HG02884 (cell line): ENCODE results near the gene TMEM213.

ENCODE experiments used
- ATAC-seq: cut with Tn5 transposase; IDR thresholded peaks from one replicate; pipeline ENCODE4 v1.9.1; 2021; ENCODE audit warnings: mild to moderate bottlenecking, moderate library complexity; ENCODE audit not compliant: unreplicated experiment

Gene TMEM213

DNA sequence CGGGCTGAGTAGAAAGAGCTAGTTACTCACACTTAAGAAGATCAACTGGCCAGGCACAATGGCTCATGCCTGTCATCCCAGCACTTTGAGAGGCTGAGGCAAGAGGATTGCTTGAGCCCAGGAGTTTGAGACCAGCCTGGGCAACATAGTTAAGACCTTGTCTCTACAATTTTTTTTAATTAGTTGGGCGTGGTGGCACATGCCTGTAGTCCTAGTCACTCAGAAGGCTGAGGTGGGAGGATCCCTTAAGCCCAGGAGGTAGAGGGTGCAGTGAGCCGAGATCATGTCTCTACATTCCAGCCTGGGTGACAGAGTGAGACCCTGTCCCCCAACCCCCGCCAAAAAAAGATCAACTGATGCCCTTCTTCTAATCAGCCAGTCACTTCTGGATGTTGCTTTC, 74.8 kb downstream of the TMEM213 start:
- ATAC-seq, result no peak

DNA sequence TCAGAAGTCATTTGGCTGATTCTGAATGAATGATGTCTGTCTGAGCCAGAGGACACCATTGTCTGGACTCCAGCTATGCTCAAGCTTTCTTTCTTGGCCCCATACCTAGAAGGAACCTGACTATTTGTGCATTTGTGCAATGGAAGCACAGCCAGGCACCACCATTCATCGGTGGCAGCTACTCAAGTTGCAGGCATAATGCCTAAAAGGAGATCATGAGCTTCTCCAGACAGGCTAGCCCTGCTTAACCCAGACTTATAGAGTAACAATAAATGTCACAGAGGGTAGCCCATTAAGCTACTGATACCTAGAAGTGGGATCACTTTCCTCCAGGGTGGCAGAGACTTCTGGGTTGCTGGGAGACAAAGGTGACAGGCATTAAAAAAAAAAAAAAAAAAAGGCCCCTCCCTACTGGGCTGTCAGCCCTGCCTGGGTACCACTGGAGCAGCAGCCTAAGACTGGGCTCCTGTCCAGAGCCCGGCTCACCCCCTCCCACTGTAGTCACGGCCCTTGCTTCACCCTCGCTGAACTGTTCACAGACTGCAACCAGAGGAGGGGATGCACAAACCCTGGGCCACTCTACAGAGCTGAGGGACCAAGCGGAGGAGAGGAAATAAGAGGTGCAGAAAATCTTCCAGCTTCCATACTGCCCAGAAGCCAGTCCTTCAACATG, 75.6 kb downstream of the TMEM213 start:
- ATAC-seq, result no peak

DNA sequence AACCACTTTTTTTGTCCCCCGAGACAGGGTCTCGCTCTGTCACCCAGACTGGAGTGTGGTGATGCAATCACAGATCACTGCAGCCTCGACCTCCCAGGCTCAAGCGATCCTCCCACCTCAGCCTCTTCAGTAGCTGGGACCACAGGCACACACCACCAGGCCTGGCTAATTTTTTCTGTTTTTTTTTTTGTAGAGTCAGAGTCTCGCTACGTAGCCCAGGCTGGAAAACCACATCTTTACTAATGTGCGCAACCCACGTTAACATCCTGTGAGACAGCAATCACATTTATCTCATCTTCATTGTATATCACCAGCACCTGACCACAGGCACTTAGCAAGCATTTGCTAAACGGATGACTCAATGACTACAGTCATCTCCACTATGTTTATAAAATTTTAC, 78.0 kb downstream of the TMEM213 start:
- ATAC-seq, result no peak

DNA sequence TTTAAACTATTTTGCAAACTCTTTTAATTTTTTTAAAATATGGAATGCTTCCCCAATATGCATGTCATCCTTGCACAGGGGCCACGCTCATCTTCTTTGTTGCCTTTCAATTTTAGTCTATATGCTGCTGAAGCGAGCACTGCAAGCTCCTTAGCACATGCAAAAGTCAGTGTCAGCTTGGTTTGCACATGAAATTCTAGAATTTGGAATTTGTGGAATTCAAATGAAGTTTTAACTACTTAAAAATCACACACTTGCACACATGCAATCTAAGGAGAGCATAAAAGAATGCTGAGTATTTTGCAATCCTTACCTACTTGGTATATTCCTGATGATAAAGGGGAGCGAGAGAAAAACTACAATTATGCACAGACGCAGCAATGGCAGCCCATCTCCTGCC, 78.5 kb downstream of the TMEM213 start:
- no peak for ATAC-seq

DNA sequence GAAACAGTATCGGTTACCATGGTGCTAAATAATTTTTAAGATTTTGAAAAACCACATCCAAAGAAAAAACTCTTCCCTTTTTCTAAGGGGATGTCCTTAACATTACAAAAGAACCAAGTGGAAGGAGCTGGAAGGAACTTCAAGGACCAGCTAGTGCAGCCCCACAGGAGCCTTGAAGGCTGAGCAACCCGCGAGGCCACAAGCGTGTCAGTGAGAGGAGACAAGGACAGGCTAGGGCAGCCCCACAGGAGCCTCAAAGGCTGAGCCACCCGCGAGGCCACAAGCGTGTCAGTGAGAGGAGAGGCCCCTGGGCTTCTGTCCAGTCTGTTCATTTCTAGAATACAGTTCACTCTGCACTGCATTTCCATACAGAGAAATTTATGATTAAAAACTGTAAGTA, 80.3 kb downstream of the TMEM213 start:
- ATAC-seq, result no peak

DNA sequence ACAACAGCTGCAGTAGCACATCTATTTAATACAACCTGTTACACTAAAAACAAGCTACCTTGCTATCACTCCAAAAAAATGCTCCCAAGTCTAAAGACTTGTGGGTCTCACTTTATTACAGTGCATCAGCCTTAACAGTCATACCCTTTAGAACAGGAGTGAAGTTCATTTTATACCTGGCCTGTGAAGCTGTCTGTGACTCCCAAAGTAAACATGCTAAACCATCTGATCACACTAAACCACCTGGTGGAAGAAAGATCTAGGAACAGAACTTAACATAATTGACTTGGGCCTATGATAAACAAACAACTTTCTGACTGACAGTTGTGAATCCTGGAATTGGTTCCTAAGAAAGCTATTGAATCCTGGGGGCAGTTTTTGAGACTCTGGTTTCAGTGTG, 81.1 kb downstream of the TMEM213 start:
- ATAC-seq, result no peak

DNA sequence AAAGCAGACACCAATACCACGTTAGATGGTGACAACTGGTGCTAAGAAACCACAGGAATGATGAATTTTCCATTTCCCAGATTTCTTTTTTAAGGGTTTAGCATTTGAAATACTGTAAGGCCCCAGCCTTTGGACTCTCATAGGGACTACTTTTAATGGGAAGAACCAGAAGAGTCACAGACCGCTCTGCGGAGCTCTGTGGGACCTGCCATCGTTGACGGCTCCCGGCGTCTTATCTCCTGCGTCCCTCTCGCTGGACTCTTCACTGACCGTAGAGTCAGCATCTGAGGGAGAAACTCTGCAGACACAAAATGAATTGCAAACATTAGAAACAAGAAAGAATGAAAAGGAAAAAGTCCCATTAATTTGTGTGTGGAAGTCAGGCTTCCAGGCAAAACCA, 81.6 kb downstream of the TMEM213 start:
- ATAC-seq, result no peak

DNA sequence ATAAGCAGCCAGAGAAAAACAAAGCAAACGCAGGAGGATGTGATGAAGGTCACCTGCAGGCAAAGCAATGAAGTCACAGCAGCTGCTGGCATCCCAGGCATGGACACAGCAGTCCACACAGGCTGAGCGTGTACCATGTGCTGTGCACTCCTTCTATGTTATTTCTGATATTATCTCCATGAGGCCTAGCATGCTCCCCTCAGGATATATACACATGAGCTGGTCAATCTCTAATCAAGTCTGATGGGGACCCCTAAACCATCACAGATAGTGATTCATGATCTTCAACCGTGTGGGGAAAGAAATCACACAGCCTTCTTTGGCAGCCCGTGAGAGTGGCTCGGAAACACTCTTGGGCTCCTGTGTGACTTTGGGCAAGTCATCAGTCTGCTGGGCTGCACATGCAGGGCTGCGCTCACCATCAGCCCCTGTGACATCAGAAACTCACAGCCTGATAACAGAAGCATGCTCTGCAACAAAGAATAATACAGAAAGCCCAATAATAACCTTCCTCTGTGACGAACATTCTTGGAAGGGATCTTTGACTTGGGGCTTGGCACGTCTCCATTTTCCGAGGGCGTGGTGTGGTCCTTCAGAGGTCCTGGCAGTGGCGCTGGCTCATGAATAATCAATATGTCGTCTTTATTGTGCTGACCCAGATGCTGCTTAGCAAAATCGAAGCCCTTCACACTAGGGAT, 83.2 kb downstream of the TMEM213 start:
- ATAC-seq, result no peak

DNA sequence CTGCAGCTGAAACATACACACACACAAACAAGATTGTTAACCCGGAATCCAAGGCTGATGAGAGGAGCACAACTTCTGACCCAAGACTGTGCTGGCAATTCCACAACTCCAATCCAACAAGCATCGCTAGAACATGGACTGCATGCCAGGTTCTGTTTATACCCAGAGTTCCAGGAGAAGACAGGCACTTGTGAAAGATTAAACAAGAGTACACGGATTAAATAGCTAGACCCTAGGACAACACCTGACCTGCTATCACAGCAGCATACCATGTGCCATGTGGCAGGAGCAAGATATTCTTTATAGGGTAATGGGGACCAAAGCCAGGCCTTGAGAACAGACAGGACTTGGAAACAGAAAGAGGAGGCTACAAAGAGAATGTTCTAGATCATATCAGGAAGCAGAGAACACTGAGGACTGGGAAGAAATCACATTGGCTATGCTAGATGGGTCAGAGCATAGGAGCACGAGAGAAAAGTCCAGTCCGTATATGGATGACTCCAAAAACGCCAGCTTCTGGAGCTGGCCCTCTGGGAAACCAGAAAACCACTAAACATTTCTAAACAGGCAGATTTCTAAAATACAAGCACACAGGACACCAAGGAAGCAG, 83.9 kb downstream of the TMEM213 start:
- no peak for ATAC-seq

DNA sequence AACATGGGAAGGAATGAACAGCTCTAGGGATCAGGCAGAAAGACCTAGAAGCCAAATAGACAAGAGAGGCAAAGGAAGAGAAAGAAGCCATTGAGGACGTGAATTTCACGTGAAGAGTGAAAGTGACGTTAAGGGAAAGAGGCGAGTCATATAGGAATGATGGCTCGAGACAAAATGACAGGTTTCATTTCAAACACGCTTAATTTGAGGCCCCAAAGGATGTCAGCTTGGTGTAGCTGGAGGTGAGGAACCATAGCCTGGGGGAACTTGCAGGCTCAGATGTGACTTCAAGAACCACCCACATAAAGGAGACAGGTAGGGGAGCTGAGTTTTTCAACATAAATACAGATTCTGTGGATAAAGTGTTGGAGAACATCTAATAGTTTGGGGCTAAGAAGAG, 84.5 kb downstream of the TMEM213 start:
- ATAC-seq, result no peak

DNA sequence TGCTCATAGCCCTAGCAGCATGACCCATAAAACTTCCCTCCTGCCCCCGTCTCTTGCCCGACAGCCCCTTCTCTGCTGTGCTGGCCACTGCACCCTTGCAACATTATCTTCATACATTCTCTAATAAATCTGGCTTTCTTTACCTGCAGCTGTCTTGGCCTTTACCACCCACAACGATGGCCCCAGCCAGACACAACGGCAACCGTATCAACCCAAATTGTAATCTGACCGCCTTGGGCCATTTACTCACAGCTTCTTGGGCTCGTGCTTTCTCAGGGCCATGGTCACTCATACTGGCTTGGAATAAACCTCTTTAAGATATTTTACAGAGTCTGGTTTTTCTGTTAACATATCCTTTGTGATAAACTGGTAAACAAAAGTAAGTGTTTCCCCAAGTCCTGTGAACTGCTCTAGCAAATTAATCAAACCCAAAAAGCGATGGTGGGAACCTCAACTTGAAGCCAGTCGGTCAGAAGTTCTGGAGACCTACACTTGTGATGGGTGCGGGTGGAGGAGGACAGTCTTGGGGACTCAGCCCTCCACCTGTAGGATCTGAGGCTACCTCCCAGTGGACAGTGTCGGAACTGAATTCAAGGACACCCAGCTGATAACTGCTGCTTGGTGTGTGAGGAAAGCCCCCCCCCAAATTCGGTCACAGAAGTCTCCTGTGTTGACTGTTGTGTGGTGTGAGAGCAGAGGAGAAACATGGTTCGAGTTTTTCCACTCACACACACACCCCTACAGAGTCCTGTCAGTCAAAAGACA, 87.8 kb downstream of the TMEM213 start:
- ATAC-seq, result no peak

DNA sequence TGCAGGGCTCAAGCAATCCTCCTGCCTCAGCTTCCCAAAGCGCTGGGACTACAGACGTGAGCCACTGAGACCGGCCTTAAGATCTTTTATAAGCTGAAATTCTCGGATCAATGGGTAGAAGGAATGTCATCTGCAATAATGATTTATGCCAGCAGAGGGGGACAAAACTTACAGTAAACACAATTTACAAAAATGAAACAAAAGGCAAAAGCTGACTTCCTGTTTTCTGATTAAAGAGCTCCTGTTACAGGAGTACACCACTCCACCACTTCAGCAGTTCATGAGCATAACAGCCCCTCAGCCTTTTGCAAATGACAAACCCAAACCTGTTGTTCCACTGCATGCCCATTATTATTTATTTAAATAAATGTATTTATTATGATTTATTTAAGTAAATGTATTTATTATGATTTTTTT, 88.7 kb downstream of the TMEM213 start:
- peak; percentile 86 for ATAC-seq

DNA sequence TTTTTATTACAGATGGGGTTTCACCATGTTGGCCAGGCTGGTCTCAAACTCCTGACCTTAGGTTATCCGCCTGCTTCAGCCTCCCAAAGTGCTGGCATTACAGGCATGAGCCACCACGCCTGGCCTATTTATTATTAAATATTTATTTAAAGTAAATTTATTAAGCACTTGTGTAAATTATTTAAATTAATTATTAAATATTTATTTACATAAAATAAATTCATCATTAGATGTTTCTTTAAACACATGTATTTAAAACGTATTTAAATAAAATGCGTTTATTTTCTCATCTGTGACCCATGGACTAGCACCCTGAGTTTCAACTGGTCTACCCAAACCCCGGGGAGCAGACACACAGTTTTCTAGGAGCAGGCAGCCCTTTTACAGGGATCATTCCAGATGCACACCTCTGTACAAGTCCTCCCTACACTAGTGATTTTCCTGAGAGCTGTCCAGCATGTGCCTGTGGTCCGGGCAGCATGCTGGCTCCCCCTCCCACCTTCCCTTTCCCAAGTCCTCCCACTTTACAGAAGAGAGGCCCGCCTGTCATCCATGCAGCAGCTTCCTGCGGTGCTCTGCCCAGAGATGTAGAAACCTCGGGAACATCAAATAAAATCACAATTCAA, 89.4 kb downstream of the TMEM213 start:
- no peak for ATAC-seq
